ENCODE results near the gene CSNK2A1. TPM values are rescaled to one million over a fixed set of nuclear protein-coding genes. Genes with fewer than 3 reads are reported as not detected.

CSNK2A1 gene
- total and polyA plus RNA-seq, 2 donors (not counting 1 experiment from before 2014, with no cell fraction given), result 28.3 to 125 TPM

GRCh38 chr20:533526-533925 lies 10.1 kb downstream of the CSNK2A1 start:
- no peak overlapping the region for H3K4me3 ChIP-seq (ENCODE audit: control extremely low read depth in 1 of 5, extremely low read depth in 1 of 5, insufficient read depth in 1 of 5, low read depth in 2 of 5, low read length in 4 of 5)
- WGBS (ENCODE audit: insufficient coverage), result no CpG with 5 or more reads among the region's 5 CpGs
- peak overlapping the region; percentile 23 for H3K4me3 Mint-ChIP-seq
- ChIA-PET CTCF (no interaction called here), POLR2A (no interaction called here)
- H3K79me2 ChIP-seq (ENCODE audit: control insufficient read depth, insufficient read depth, low read length), result peaks cover 100% of the 10 kb centered on the region
- peaks cover 67% of the 10 kb centered on the region for H3K4me1 Mint-ChIP-seq
- no peak overlapping the region for H3K27ac Mint-ChIP-seq
- H4K20me1 ChIP-seq (ENCODE audit: control insufficient read depth, insufficient read depth, low read length, poor library complexity, severe bottlenecking), result peaks cover 96% of the 10 kb centered on the region
- H3K9ac ChIP-seq (ENCODE audit: low read length), result peak overlapping the region; percentile 20
- ATAC-seq (ENCODE audit: low read depth) (no peak), DNase-seq (no peak)
- intact Hi-C loops (cut with micrococcal nuclease), result no loop called here
- H2AFZ ChIP-seq (ENCODE audit: insufficient read depth, low read depth, low read length, poor library complexity, severe bottlenecking), result no peak overlapping the region
- peaks cover 7% of the 10 kb centered on the region in 2 experiments for H3K36me3 ChIP-seq (replicated peaks in 1 of 2; ENCODE audit: control extremely low read depth in 1 of 2, control insufficient read depth in 1 of 2, extremely low read depth in 1 of 2, insufficient read depth in 2 of 2, low read length in 1 of 2)
- no peak for TF ChIP-seq CTCF (IDR thresholded peaks at IDR 0.05)
- no peak for TF ChIP-seq EZH2 (IDR thresholded peaks at IDR 0.05; ENCODE audit: borderline replicate concordance, insufficient read depth, low read depth, low read length, poor library complexity, severe bottlenecking)
- no peaks in the 10 kb centered on the region for H3K9me3 Mint-ChIP-seq (ENCODE audit: insufficient read depth)
- H3K27me3 Mint-ChIP-seq, result no peaks in the 10 kb centered on the region
- no peak overlapping the region for H3K4me2 ChIP-seq (replicated peaks; ENCODE audit: low read depth, low read length, poor library complexity, severe bottlenecking)
- H3K27me3 ChIP-seq (replicated peaks in 1 of 4; ENCODE audit: control extremely low read depth in 1 of 4, control insufficient read depth in 3 of 4, insufficient read depth in 4 of 4, low read length in 3 of 4), result no peaks in the 10 kb centered on the region
- H3K9me3 ChIP-seq (ENCODE audit: control extremely low read depth in 1 of 3, control insufficient read depth in 2 of 3, insufficient read depth in 1 of 3, low read length in 2 of 3), result peaks cover 0 to under 1% (median 0%) of the 10 kb centered on the region in 3 donors
- H3K4me1 ChIP-seq (ENCODE audit: control insufficient read depth in 2 of 2, insufficient read depth in 2 of 2, low read length in 2 of 2), result peaks cover 15 to 30% of the 10 kb centered on the region in 2 donors
- H3K27ac ChIP-seq (ENCODE audit: low read length in 2 of 2), result peak overlapping the region in 1 of 2 donors; percentile 16

DNA sequence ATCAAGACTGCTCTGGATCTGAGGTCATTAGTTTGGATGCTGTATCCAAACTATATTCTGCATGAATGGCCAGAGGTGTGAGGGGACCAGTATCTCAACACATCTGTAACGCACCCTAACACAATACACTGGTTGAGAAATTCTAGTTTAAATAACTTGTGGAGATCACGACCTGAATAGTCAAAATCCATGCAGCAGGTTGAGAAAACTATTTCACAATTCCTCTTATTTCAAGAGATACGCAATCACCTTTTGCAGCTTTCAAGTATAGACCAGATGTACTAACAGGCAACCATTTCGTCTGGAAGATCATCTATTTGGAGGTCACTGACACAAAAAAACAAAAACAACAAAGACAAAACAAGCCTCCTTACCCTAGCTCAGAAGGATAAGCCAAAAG lies 11.1 kb downstream of the CSNK2A1 start:
- H3K27ac ChIP-seq (ENCODE audit: low read length in 2 of 2), result no peak overlapping the region
- no peak overlapping the region for H3K4me3 ChIP-seq (ENCODE audit: control extremely low read depth in 1 of 5, extremely low read depth in 1 of 5, insufficient read depth in 1 of 5, low read depth in 2 of 5, low read length in 4 of 5)
- Mint-ChIP-seq H3K4me3 (no peak overlapping the region), H3K27ac (no peak overlapping the region), H3K4me1 (peaks cover 62% of the 10 kb centered on the region), H3K27me3 (no peaks in the 10 kb centered on the region), H3K9me3 (ENCODE audit: insufficient read depth) (peaks cover 4% of the 10 kb centered on the region)
- ATAC-seq (ENCODE audit: low read depth) (no peak), DNase-seq (no peak)
- no peak overlapping the region for H2AFZ ChIP-seq (ENCODE audit: insufficient read depth, low read depth, low read length, poor library complexity, severe bottlenecking)
- H3K4me2 ChIP-seq (replicated peaks; ENCODE audit: low read depth, low read length, poor library complexity, severe bottlenecking), result no peak overlapping the region
- peaks cover 15 to 25% of the 10 kb centered on the region in 2 donors for H3K4me1 ChIP-seq (ENCODE audit: control insufficient read depth in 2 of 2, insufficient read depth in 2 of 2, low read length in 2 of 2)
- peaks cover 11 to 14% of the 10 kb centered on the region in 2 experiments for H3K36me3 ChIP-seq (replicated peaks in 1 of 2; ENCODE audit: control extremely low read depth in 1 of 2, control insufficient read depth in 1 of 2, extremely low read depth in 1 of 2, insufficient read depth in 2 of 2, low read length in 1 of 2)
- H4K20me1 ChIP-seq (ENCODE audit: control insufficient read depth, insufficient read depth, low read length, poor library complexity, severe bottlenecking), result peaks cover 97% of the 10 kb centered on the region
- intact Hi-C loops (cut with micrococcal nuclease), result no loop called here
- TF ChIP-seq EZH2 (IDR thresholded peaks at IDR 0.05; ENCODE audit: borderline replicate concordance, insufficient read depth, low read depth, low read length, poor library complexity, severe bottlenecking) (no peak), CTCF (IDR thresholded peaks at IDR 0.05) (no peak)
- POLR2A ChIA-PET, result no interaction called here
- 100% methylated on average over 1 of the region's 4 CpGs for WGBS (ENCODE audit: insufficient coverage)
- no peak overlapping the region for H3K9ac ChIP-seq (ENCODE audit: low read length)
- CTCF ChIA-PET, result no interaction called here
- peaks cover 2 to 7% (median 5%) of the 10 kb centered on the region in 3 donors for H3K9me3 ChIP-seq (ENCODE audit: control extremely low read depth in 1 of 3, control insufficient read depth in 2 of 3, insufficient read depth in 1 of 3, low read length in 2 of 3)
- H3K27me3 ChIP-seq (replicated peaks in 1 of 4; ENCODE audit: control extremely low read depth in 1 of 4, control insufficient read depth in 3 of 4, insufficient read depth in 4 of 4, low read length in 3 of 4), result no peaks in the 10 kb centered on the region
- peaks cover 100% of the 10 kb centered on the region for H3K79me2 ChIP-seq (ENCODE audit: control insufficient read depth, insufficient read depth, low read length)
